HepG2 (cell line): ENCODE measurements around the gene KEL. TPM values are rescaled to one million over a fixed set of nuclear protein-coding genes. Genes with fewer than 3 reads are reported as not detected.

Experiments used
- ATAC-seq: fragments of 200-7000 bp; cut with Tn5 transposase; 3 replicates; pipeline ENCODE4 v1.9.1; 2020; ENCODE audit warnings: mild to moderate bottlenecking, moderate library complexity
- BruUV-seq: library from RNA; stranded (reverse); fragments of 400-500 nt; replicated peaks from 2 replicates; lab custom pipeline; 2021; lab: Mats Ljungman, UMichigan
- CTCF ChIA-PET: fragments of 300-600 bp; formaldehyde crosslinking; extraction: SDS; loops from one replicate; lab custom pipeline; 2021; ENCODE audit warnings: low total read pairs, inconsistent platforms, low intra/inter-chr PET ratio; lab: Yijun Ruan, JAX
- POLR2A ChIA-PET: fragments of 350-600 bp; sonication (Branson Sonifier 250); formaldehyde crosslinking; loops from one replicate; lab custom pipeline; 2020; ENCODE audit warnings: antibody characterized with exemption, inconsistent platforms; lab: Yijun Ruan, JAX
- DNase-seq: peaks from one replicate; pipeline ENCODE4 v3.0.0-alpha.2; 2015; ENCODE audit warnings: low spot score
- FAIRE-seq: peaks from 3 replicates; lab custom pipeline; 2011; peaks lifted over from hg19 to GRCh38; lab: Jason Lieb, UNC
- H2AFZ ChIP-seq: one replicate; pipeline ENCODE4 v1.6.1; 2011; ENCODE audit warnings: low read length, inconsistent platforms
- H3K27ac ChIP-seq: fragments of 300-600 bp; 3 replicates; pipeline ENCODE4 v1.8.0; 2011; ENCODE audit warnings: mixed run types, mild to moderate bottlenecking, mixed read lengths, low read length, inconsistent platforms; ENCODE audit not compliant: insufficient read depth; ENCODE audit errors: extremely low read length
- H3K27me3 ChIP-seq, 2 experiments: fragments of 200-600 bp in 1 of 2; 2 replicates in 1 of 2; 3 replicates in 1 of 2; pipeline versions ENCODE4 v1.6.0 to v1.8.0; 2011; ENCODE audit warnings: low read length in 2 of 2, mild to moderate bottlenecking in 2 of 2, moderate library complexity in 2 of 2, inconsistent platforms in 1 of 2; ENCODE audit not compliant: insufficient read depth in 2 of 2, control insufficient read depth in 1 of 2
- H3K36me3 ChIP-seq, 2 experiments: fragments of 200-600 bp in 1 of 2; replicated peaks in 1 of 2; 2 replicates in 1 of 2; 3 replicates in 1 of 2; pipeline versions ENCODE4 v1.5.1 to v1.8.0; 2011; ENCODE audit warnings: low read length in 2 of 2, inconsistent platforms in 1 of 2; ENCODE audit not compliant: insufficient read depth in 2 of 2, control insufficient read depth in 1 of 2
- H3K4me1 ChIP-seq: 2 replicates; pipeline ENCODE4 v1.5.1; 2012; ENCODE audit warnings: low read length, inconsistent platforms; ENCODE audit not compliant: insufficient read depth
- H3K4me2 ChIP-seq: 2 replicates; pipeline ENCODE4 v1.6.0; 2011; ENCODE audit warnings: low read depth, low read length, inconsistent platforms
- H3K4me3 ChIP-seq, 3 experiments: fragments of 200-600 bp in 1 of 3; sonication (generic), shearing (Covaris generic) in 1 of 3; replicated peaks in 1 of 3; 2 replicates each; pipeline ENCODE4 v1.5.1; 2011 to 2016; ENCODE audit warnings: low read length in 3 of 3, inconsistent platforms in 2 of 3, low read depth in 2 of 3, mild to moderate bottlenecking in 2 of 3, control low read depth in 1 of 3, mixed read lengths in 1 of 3; ENCODE audit not compliant: insufficient read depth in 1 of 3
- H3K79me2 ChIP-seq: one replicate; pipeline ENCODE4 v1.6.1; 2011; ENCODE audit warnings: low read length, inconsistent platforms; ENCODE audit not compliant: insufficient read depth
- H3K9ac ChIP-seq: 2 replicates; pipeline ENCODE4 v1.6.0; 2011; ENCODE audit warnings: mild to moderate bottlenecking, low read depth, low read length, inconsistent platforms; ENCODE audit not compliant: insufficient read depth
- H3K9me3 ChIP-seq: 2 replicates; pipeline ENCODE4 v1.5.1; 2012; ENCODE audit warnings: mild to moderate bottlenecking, low read length
- H4K20me1 ChIP-seq: 2 replicates; pipeline ENCODE4 v1.6.0; 2011; ENCODE audit warnings: inconsistent platforms, mild to moderate bottlenecking, low read length, moderate library complexity; ENCODE audit not compliant: insufficient read depth
- ARNTL ChIP-seq: sonication (generic); formaldehyde crosslinking; IDR thresholded peaks from 2 replicates; pipeline ENCODE4 v1.4.0; 2020; ENCODE audit warnings: mild to moderate bottlenecking, missing genetic modification reagents
- IRF1 ChIP-seq: sonication (generic); formaldehyde crosslinking; IDR thresholded peaks from 2 replicates; pipeline ENCODE4 v1.4.0; 2020; ENCODE audit warnings: low read depth, mild to moderate bottlenecking, missing genetic modification reagents
- KLF16 ChIP-seq, 2 experiments: sonication (generic) in 1 of 2; formaldehyde crosslinking in 1 of 2; IDR thresholded peaks; 2 replicates each; pipeline versions ENCODE4 v1.6.1 to v1.8.0; 2016 to 2023; ENCODE audit warnings: missing genetic modification reagents in 2 of 2, missing compliant biosample characterization in 1 of 2
- SMARCC2 ChIP-seq: fragments of 450-650 bp; IDR thresholded peaks from 2 replicates; pipeline ENCODE4 v1.6.1; 2017; ENCODE audit warnings: antibody characterized with exemption, mild to moderate bottlenecking
- ZFP62 ChIP-seq: sonication (generic); formaldehyde crosslinking; IDR thresholded peaks from 2 replicates; pipeline ENCODE4 v1.4.0; 2020; ENCODE audit warnings: missing genetic modification reagents
- ZNF460 ChIP-seq: sonication (generic); formaldehyde crosslinking; IDR thresholded peaks from 2 replicates; pipeline ENCODE4 v1.5.1; 2020; ENCODE audit warnings: missing genetic modification reagents, mild to moderate bottlenecking, borderline replicate concordance
- WGBS: methylation state at CpG from one replicate; pipeline ENCODE4 v1.1.6; 2017; ENCODE audit warnings: low lambda C conversion rate; 5-methylcytosine and 5-hydroxymethylcytosine counted together
- in situ Hi-C: cut with HindIII; loops from 2 replicates; pipeline ENCODE4 v1.10.0; 2017; ENCODE audit warnings: low pct_unique_long_range_greater_than_20kb; ENCODE audit not compliant: extremely low pct_ligation_motif_present
- intact Hi-C: fragments of 100-400 bp; cut with micrococcal nuclease; formaldehyde crosslinking; loops from one replicate; pipeline ENCODE4 v1.10.0; 2022; ENCODE audit not compliant: unreplicated experiment
- polyA plus RNA-seq, 8 experiments: library from polyadenylated mRNA; depleted of rRNA in 3 of 8; stranded (reverse) in 7 of 8; unstranded in 1 of 8; fragments of >200 nt; fragmentation: Illumina TruSeq in 4 of 8; extraction: Trizol in 4 of 8; gene quantifications; 2 replicates each; pipeline versions ENCODE4 v1.2.1 to v1.2.3, GENCODE V29; 2011 to 2016; ENCODE audit warnings: low read depth in 4 of 8, missing spikeins in 1 of 8, mixed read lengths in 1 of 8; ENCODE audit not compliant: insufficient read depth in 1 of 8
- total RNA-seq, 5 experiments: library from RNA; depleted of rRNA; stranded (reverse); fragments of >200 nt; fragmentation: Illumina TruSeq; extraction: Trizol; gene quantifications; 2 replicates each; pipeline ENCODE4 v1.2.3, GENCODE V29; 2016; ENCODE audit warnings: low read depth in 1 of 5
- TF ChIP-seq, protein P1 (sequence below): IDR thresholded peaks from 2 replicates; pipeline ENCODE4 v1.6.1; 2016; ENCODE audit warnings: mild to moderate bottlenecking, missing biosample characterization, missing genetic modification reagents

KEL gene
- total and polyA plus RNA-seq, 2 of the 13 experiments (the other 11 are each of a cell fraction or from before 2014, with no cell fraction given): 0.03 TPM; not detected in 1

- TF ChIP-seq, protein P1, sequence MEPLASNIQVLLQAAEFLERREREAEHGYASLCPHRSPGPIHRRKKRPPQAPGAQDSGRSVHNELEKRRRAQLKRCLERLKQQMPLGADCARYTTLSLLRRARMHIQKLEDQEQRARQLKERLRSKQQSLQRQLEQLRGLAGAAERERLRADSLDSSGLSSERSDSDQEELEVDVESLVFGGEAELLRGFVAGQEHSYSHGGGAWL (CRISPR knock-in tag): no peak
Observed at GRCh38 chr7:142938611-142939010, 23.6 kb downstream of the KEL start (continued).

- H4K20me1 ChIP-seq: no peaks in the 10 kb centered on the region
- in situ Hi-C loops: no loop called here
- no TSS peak for BruUV-seq
- TF ChIP-seq KLF16 (CRISPR knock-in tag; IDR thresholded peaks at IDR 0.05) (no peak), IRF1 (CRISPR knock-in tag) (no peak), ARNTL (CRISPR knock-in tag) (no peak), ZNF460 (CRISPR knock-in tag) (no peak), SMARCC2 (no peak), ZFP62 (no peak)
- TF ChIP-seq, all 625 proteins: peak for 0
- Histone ChIP-seq H3K36me3 (no peaks in the 10 kb centered on the region), H3K4me1 (no peaks in the 10 kb centered on the region), H3K9ac (no peak overlapping the region), H3K4me2 (no peak overlapping the region), H3K4me3 (no peak overlapping the region), H3K9me3 (no peaks in the 10 kb centered on the region), H3K27ac (no peak overlapping the region), H2AFZ (no peak overlapping the region), H3K79me2 (no peaks in the 10 kb centered on the region), H3K27me3 (peaks cover 3 to 11% of the 10 kb centered on the region in 2 experiments; a peak in 2 of 5 replicates)
- ATAC-seq (no peak), FAIRE-seq (no peak), DNase-seq (no peak)
- ChIA-PET CTCF (no interaction called here), POLR2A (no interaction called here)
- WGBS: 52% methylated on average over 5 of the region's 12 CpGs
- intact Hi-C loops: no loop called here
Observed at GRCh38 chr7:142935941-142936565, 26.1 kb downstream of the KEL start.
